Hepatocyte (in vitro differentiated cells): Measurements from ENCODE around the gene SFRP2. TPM values are rescaled to one million over a fixed set of nuclear protein-coding genes. Genes with fewer than 3 reads are reported as not detected.

Source experiments
- DNase-seq: peaks from one replicate; pipeline ENCODE4 v3.0.0-alpha.2; 2016; ENCODE audit warnings: low spot score
- H2AFZ ChIP-seq: fragments of 200-600 bp; sonication (generic); 2 replicates; pipeline ENCODE4 v1.6.0; 2016; ENCODE audit warnings: antibody characterized with exemption, mild to moderate bottlenecking
- H3K27ac ChIP-seq: fragments of 200-600 bp; sonication (generic); 2 replicates; pipeline ENCODE4 v1.5.1; 2016; ENCODE audit warnings: mild to moderate bottlenecking
- H3K27me3 ChIP-seq: fragments of 200-600 bp; sonication (generic); 2 replicates; pipeline ENCODE4 v1.6.1; 2016
- H3K36me3 ChIP-seq: fragments of 200-600 bp; sonication (generic); replicated peaks from 2 replicates; pipeline ENCODE4 v1.5.1; 2016; ENCODE audit warnings: low read depth; ENCODE audit not compliant: insufficient read depth
- H3K4me1 ChIP-seq: fragments of 200-600 bp; sonication (generic); 2 replicates; pipeline ENCODE4 v1.5.1; 2016; ENCODE audit warnings: mild to moderate bottlenecking, moderate library complexity; ENCODE audit not compliant: insufficient read depth
- H3K4me2 ChIP-seq: fragments of 200-600 bp; sonication (generic); 2 replicates; pipeline ENCODE4 v1.6.0; 2016
- H3K4me3 ChIP-seq: fragments of 200-600 bp; sonication (generic); 2 replicates; pipeline ENCODE4 v1.5.1; 2016; ENCODE audit warnings: mild to moderate bottlenecking
- H3K79me2 ChIP-seq: fragments of 200-600 bp; sonication (generic); 2 replicates; pipeline ENCODE4 v1.6.0; 2017; ENCODE audit warnings: mild to moderate bottlenecking
- H3K9me2 ChIP-seq: fragments of 200-600 bp; sonication (generic); replicated peaks from 2 replicates; pipeline ENCODE4 v1.6.0; 2017; ENCODE audit warnings: mild to moderate bottlenecking; ENCODE audit not compliant: insufficient read depth
- H3K9me3 ChIP-seq: fragments of 200-600 bp; sonication (generic); 2 replicates; pipeline ENCODE4 v1.5.1; 2016; ENCODE audit warnings: low read depth, mild to moderate bottlenecking
- H4K20me1 ChIP-seq: fragments of 200-600 bp; sonication (generic); 2 replicates; pipeline ENCODE4 v1.6.0; 2016; ENCODE audit warnings: mild to moderate bottlenecking; ENCODE audit not compliant: insufficient read depth, poor library complexity, severe bottlenecking
- CTCF ChIP-seq: fragments of 200-600 bp; sonication (generic); IDR thresholded peaks from 2 replicates; pipeline ENCODE4 v1.5.1; 2016; ENCODE audit warnings: antibody characterized with exemption, mild to moderate bottlenecking; ENCODE audit not compliant: poor library complexity
- EZH2 ChIP-seq: fragments of 200-600 bp; sonication (generic); IDR thresholded peaks from 2 replicates; pipeline ENCODE4 v1.6.1; 2016; ENCODE audit warnings: antibody characterized with exemption, mild to moderate bottlenecking, borderline replicate concordance
- EZH2phosphoT487 ChIP-seq: fragments of 200-600 bp; sonication (generic); IDR thresholded peaks from one replicate; pipeline ENCODE4 v1.6.1; 2018; ENCODE audit warnings: antibody characterized with exemption, mild to moderate bottlenecking, low read depth, moderate library complexity; ENCODE audit not compliant: unreplicated experiment, severe bottlenecking
- WGBS: methylation state at CpG from one replicate; pipeline ENCODE4 v1.1.6; 2016; ENCODE audit warnings: low lambda C conversion rate; ENCODE audit errors: missing lambda C conversion rate; 5-methylcytosine and 5-hydroxymethylcytosine counted together
- polyA plus RNA-seq: library from polyadenylated mRNA; unstranded; fragments of >200 nt; fragmentation: Nextera tagmentation; extraction: Ambion mirVana; gene quantifications from 2 replicates; pipeline ENCODE4 v1.2.1, GENCODE V29; 2016
- total RNA-seq: library from RNA; depleted of rRNA; stranded (reverse); fragments of >200 nt; gene quantifications from 2 replicates; pipeline ENCODE4 v1.2.3, GENCODE V29; 2014

SFRP2 gene
- total RNA-seq (8.0 and 15.0 TPM in 2 replicates), polyA plus RNA-seq (42.8 and 50.0 TPM in 2 replicates)

GRCh38 chr4:153788413-153789276, at the start of gene SFRP2:
TSS of gene SFRP2 (minus strand) at chr4:153789083. CDS start at chr4:153788835, 248 bp downstream.
- Histone ChIP-seq H3K4me3 (peak within 1 kb of the TSS; percentile 43), H3K79me2 (no peaks in the 10 kb centered on the region), H3K27me3 (peaks cover 76% of the 10 kb centered on the region), H4K20me1 (no peaks in the 10 kb centered on the region), H3K36me3 (no peaks in the 10 kb centered on the region), H3K27ac (no peak within 1 kb of the TSS), H3K9me3 (no peaks in the 10 kb centered on the region), H2AFZ (peak within 1 kb of the TSS; percentile 57), H3K4me2 (peak within 1 kb of the TSS; percentile 88), H3K9me2 (no peaks in the 10 kb centered on the region), H3K4me1 (peaks cover 36% of the 10 kb centered on the region)
- TF ChIP-seq EZH2 = peak; percentile 85
- TF ChIP-seq CTCF = no peak
- TF ChIP-seq EZH2phosphoT487 = peak; percentile 58
- WGBS = 1% methylated on average over 70 of the region's 72 CpGs
- no peak for DNase-seq

GRCh38 chr4:153838564-153838963, 49.7 kb upstream of the SFRP2 start:
- Histone ChIP-seq H3K4me2 (no peak overlapping the region), H3K27me3 (no peaks in the 10 kb centered on the region), H3K4me1 (no peaks in the 10 kb centered on the region), H3K9me2 (no peaks in the 10 kb centered on the region), H3K27ac (no peak overlapping the region), H4K20me1 (no peaks in the 10 kb centered on the region), H3K79me2 (no peaks in the 10 kb centered on the region), H3K36me3 (no peaks in the 10 kb centered on the region), H3K9me3 (no peaks in the 10 kb centered on the region), H2AFZ (no peak overlapping the region), H3K4me3 (no peak overlapping the region)
- TF ChIP-seq EZH2phosphoT487 (no peak), CTCF (no peak)
- DNase-seq = no peak
- WGBS = 26% methylated on average over 3 of the region's 3 CpGs

- Histone ChIP-seq H3K9me3 (no peaks in the 10 kb centered on the region), H3K27me3 (peaks cover 3% of the 10 kb centered on the region), H3K79me2 (no peaks in the 10 kb centered on the region), H4K20me1 (no peaks in the 10 kb centered on the region), H3K4me3 (no peak overlapping the region), H3K4me1 (no peaks in the 10 kb centered on the region), H3K36me3 (no peaks in the 10 kb centered on the region), H3K4me2 (no peak overlapping the region), H2AFZ (no peak overlapping the region), H3K27ac (no peak overlapping the region), H3K9me2 (no peaks in the 10 kb centered on the region)
- TF ChIP-seq EZH2 = no peak
- TF ChIP-seq CTCF = no peak
- 80% methylated on average over 5 of the region's 5 CpGs for WGBS
- no peak for DNase-seq
Observed at GRCh38 chr4:153834901-153835300, 46.0 kb upstream of the SFRP2 start.
